ENCODE results near the gene KCNH1.

DNA sequence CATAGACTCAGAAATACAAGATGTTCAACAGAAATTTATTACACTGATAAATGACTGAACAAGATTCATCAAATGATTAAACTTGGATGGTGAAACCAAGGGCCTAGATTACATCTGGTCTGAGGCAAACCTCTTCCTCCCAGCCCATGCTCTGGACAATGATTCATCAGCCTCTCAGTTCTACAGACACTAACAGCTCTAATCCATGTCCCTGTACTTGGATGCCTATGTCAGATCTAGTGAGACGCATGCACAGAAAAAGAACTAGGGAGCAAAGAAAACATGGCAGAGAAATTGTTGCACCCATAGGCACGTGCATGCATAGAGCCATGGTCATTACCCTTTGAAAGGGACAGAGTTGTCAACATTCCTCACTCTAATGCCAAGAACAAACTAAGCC, 250.1 kb downstream of the KCNH1 start:
- TF ChIP-seq POLR2AphosphoS5 (IDR thresholded peaks at IDR 0.05) (no peak), CTCF (IDR thresholded peaks at IDR 0.05) (no peak)

All from prostate gland (tissue), 2 donors.